Measurements from ENCODE around the gene VEGFB. TPM values are rescaled to one million over a fixed set of nuclear protein-coding genes. Genes with fewer than 3 reads are reported as not detected.

The VEGFB gene
- total and polyA plus RNA-seq, 8 donors = 72.9 to 132 (median 86.6) TPM

DNA sequence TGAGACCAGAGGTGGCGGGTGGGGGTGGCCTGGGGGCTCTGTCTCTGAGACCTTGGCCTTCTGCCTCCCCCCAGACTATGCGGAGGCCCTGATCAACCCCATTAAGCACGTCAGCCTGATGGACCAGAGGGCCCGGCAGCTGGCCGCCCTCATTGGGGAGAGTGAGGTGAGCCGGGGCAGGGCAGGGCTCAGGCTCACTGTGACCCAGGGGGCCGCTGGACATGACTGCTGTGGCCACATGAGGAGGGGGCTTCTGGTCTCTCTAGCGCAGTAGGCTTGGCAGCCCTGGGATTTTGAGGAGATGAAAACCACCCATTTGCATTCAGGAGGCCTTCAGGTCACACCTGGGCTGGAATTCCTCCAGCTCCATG lies 29.5 kb downstream of the VEGFB start:
- no peak for ATAC-seq

DNA sequence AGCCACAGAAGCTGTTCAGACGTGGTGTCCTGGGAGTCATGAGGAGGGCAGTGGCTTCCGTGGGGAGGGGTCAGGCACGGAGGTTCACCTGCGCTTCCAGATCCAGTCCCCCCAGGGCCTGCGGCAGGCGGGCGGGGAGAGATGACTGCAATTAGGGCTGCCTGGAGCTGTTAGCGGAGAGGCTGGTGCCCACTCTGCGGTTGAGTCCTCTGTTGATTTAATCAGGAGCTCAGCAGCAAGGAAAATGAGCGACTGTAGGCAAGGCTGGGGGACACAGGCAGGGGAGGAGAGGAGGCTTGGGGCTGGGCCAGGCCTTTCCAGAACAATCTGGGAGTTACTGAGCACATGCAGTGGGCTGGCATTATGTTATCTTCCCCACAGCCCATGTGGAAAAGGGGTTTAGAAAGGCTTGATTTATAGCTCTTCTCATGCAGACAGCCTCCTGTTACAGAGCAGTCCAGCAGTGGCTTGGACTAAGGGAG lies 30.0 kb downstream of the VEGFB start:
- ATAC-seq = no peak
- Histone ChIP-seq H3K4me3 (no peak overlapping the region), H3K9me3 (no peaks in the 10 kb centered on the region), H3K4me1 (peaks cover 9 to 25% of the 10 kb centered on the region in 2 donors), H3K27ac (no peak overlapping the region), H3K27me3 (no peaks in the 10 kb centered on the region), H3K36me3 (peaks cover 0 to 75% of the 10 kb centered on the region in 2 donors)
- intact Hi-C loops (cut with DNase I) = no loop called here
- TF ChIP-seq, protein P1, sequence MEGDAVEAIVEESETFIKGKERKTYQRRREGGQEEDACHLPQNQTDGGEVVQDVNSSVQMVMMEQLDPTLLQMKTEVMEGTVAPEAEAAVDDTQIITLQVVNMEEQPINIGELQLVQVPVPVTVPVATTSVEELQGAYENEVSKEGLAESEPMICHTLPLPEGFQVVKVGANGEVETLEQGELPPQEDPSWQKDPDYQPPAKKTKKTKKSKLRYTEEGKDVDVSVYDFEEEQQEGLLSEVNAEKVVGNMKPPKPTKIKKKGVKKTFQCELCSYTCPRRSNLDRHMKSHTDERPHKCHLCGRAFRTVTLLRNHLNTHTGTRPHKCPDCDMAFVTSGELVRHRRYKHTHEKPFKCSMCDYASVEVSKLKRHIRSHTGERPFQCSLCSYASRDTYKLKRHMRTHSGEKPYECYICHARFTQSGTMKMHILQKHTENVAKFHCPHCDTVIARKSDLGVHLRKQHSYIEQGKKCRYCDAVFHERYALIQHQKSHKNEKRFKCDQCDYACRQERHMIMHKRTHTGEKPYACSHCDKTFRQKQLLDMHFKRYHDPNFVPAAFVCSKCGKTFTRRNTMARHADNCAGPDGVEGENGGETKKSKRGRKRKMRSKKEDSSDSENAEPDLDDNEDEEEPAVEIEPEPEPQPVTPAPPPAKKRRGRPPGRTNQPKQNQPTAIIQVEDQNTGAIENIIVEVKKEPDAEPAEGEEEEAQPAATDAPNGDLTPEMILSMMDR (IDR thresholded peaks at IDR 0.05) = no peak
- DNase-seq = peak in 1 of 4 donors; percentile 62

More for the DNA sequence above, 29.5 kb downstream of the VEGFB start:
- Histone ChIP-seq H3K27ac (no peak overlapping the region), H3K27me3 (no peaks in the 10 kb centered on the region), H3K4me3 (no peak overlapping the region), H3K4me1 (peaks cover 9 to 22% of the 10 kb centered on the region in 2 donors), H3K36me3 (peaks cover 0 to 80% of the 10 kb centered on the region in 2 donors), H3K9me3 (no peaks in the 10 kb centered on the region)
- DNase-seq = peak in 1 of 4 donors; percentile 62
- intact Hi-C loops (cut with DNase I) = no loop called here
- TF ChIP-seq, protein P1 (IDR thresholded peaks at IDR 0.05) = no peak

DNA sequence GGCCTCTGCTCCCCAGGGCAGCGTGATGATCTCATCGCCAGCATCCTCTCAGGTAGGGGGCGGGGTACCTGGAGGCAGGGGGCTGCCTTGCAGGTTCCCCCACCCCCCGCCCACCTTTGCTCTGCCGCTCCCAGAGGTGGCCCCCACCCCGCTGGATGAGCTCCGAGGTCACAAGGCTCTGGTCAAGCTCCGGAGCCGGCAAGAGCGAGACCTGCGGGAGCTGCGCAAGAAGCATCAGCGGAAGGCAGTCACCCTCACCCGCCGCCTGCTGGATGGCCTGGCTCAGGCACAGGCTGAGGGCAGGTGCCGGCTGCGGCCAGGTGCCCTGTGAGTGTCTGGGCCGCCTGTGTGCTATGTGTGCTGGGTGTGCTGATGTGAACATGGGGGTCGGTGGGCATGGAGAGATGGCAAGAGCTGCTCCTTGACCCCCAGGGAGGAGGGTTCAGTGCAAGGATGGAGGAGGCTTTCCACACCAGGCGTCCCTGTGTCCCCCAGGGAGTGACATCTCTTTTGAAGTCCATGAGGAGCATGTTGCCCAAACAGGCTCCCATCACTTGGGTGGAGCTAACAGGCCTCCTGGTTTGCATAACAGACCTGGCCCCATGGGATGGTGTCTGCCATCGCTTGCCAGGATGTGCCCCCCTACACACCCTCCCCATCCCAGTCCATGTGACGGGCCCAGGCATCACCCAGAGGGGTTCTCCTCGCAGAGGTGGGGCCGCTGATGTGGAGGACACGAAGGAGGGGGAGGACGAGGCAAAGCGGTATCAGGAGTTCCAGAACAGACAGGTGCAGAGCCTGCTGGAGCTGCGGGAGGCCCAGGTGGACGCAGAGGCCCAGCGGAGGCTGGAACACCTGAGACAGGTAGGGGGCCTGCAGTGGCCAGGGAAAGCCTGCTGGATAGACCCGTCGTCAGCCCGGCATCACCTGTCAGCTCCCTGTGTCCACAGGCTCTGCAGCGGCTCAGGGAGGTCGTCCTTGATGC lies 31.1 kb downstream of the VEGFB start:
- Histone ChIP-seq H3K9me3 (no peaks in the 10 kb centered on the region), H3K36me3 (peaks cover 0 to 66% of the 10 kb centered on the region in 2 donors), H3K4me3 (no peak overlapping the region), H3K27ac (no peak overlapping the region), H3K27me3 (no peaks in the 10 kb centered on the region), H3K4me1 (peaks cover 9 to 25% of the 10 kb centered on the region in 2 donors)
- no peak for ATAC-seq
- DNase-seq = peak in 1 of 4 donors; percentile 76
- intact Hi-C loops (cut with DNase I) = no loop called here
- TF ChIP-seq, protein P1 (IDR thresholded peaks at IDR 0.05) = no peak

DNA sequence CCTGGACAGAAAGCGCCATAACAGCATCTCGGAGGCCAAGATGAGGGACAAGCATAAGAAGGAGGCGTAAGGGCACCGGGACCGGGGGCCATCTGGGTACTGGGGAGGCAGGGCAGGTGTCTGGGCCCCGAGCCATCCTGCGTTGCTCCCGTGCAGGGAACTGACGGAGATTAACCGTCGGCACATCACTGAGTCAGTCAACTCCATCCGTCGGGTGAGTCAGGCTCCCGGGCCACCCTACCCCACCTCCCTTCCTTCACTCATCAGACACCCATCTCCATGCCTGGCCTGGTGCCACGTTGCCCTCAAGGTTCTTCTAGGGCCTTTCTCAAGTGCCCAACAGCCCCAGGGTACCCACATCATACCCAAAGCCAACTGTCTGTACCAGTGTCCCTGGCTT lies 32.0 kb downstream of the VEGFB start:
- H3K36me3 ChIP-seq = peaks cover 0 to 61% of the 10 kb centered on the region in 2 donors
- H3K27ac ChIP-seq = no peak overlapping the region

More for the DNA sequence above, 32.0 kb downstream of the VEGFB start:
- H3K4me1 ChIP-seq = peaks cover 9 to 25% of the 10 kb centered on the region in 2 donors
- no peaks in the 10 kb centered on the region for H3K27me3 ChIP-seq
- DNase-seq (peak in 1 of 4 donors; percentile 73), ATAC-seq (no peak)
- intact Hi-C loops (cut with DNase I) = no loop called here
- H3K4me3 ChIP-seq = no peak overlapping the region
- no peaks in the 10 kb centered on the region for H3K9me3 ChIP-seq
- TF ChIP-seq, protein P1 (IDR thresholded peaks at IDR 0.05) = no peak
